ENCODE data around the gene FOXL2. TPM values are rescaled to one million over a fixed set of nuclear protein-coding genes. Genes with fewer than 3 reads are reported as not detected.

FOXL2 gene
- total RNA-seq (under 1 TPM in 1 of 2 donors, not detected in 1; 0.14 TPM), polyA plus RNA-seq (not detected)
- long read RNA-seq, donor 1: 0 reads
- long read RNA-seq, donor 2: 0 reads
- long read RNA-seq, donor 3: 0 reads
- long read RNA-seq, donor 4: 0 reads
- long read RNA-seq, donor 5: 0 reads

DNA sequence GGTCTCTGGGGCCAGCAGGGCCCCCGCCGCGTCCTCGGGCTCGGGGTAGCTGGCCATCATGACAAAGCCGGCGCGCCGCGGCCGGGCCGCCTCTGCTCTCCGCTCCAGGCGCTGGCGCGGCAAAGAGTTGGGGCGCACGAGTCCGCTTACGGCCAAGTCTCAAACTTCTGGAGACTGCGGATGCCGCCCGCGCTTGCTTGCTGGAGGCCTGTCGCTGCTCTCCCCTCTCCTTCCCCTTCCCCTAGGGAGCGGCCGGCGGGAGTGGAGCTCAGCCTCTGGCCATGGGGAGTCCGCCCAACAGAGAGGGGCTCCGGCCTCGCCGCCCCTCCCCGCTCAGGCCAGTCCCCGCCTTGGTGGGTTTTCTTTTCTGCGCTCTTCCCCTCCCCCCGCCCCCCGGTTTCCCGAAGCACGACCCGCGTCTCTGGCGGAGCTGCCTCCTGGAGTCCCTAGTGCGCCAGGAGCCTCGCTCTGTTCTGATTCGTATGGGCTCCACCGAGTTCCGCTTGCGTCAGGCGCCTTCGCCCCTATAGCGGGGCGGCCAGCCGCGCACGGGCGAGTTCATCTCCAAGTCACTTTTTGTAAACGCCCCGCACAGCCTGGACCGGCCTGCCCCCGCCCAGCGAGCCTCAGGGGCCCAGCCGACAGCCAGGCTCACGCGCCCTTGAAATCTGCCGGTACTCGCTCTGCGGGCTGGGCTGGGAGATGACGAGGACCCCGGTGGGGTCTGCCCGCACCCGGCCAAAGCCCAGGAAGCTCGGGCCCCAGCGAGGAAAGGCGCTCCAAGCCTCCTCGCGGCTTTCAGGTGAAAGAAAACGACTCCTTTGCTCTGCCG lies at the start of gene FOXL2, which contains the start of gene FOXL2NB:
Gene FOXL2 (minus strand): TSS at position 475 of the 832 bp plus-strand sequence. CDS start 415 bp downstream, at position 60.
Gene FOXL2NB (plus strand): TSS at position 555 of the 832 bp plus-strand sequence. CDS start 148 bp downstream, at position 703.
- Histone ChIP-seq H3K9ac (ENCODE audit: insufficient read depth in 1 of 2, low read length in 2 of 2) (no peak within 1 kb of the TSS), H3K4me1 (ENCODE audit: control insufficient read depth in 5 of 5, insufficient read depth in 5 of 5, low read length in 5 of 5) (peaks cover 0 to 32% (median 13%) of the 10 kb centered on the region in 5 donors), H3K36me3 (ENCODE audit: control insufficient read depth in 4 of 4, insufficient read depth in 4 of 4, low read length in 4 of 4) (no peaks in the 10 kb centered on the region), H3K27me3 (ENCODE audit: control insufficient read depth in 3 of 3, insufficient read depth in 3 of 3, low read length in 2 of 3) (peaks cover 0 to 95% (median 82%) of the 10 kb centered on the region in 3 donors), H3K9me3 (ENCODE audit: control insufficient read depth in 4 of 4, insufficient read depth in 3 of 4, low read length in 3 of 4) (peaks cover 0 to 7% (median 0%) of the 10 kb centered on the region in 4 donors), H3K27ac (ENCODE audit: low read depth in 1 of 2, low read length in 1 of 2) (no peak within 1 kb of the TSS), H3K4me3 (peak within 1 kb of the TSS; percentile 17)
- ATAC-seq (ENCODE audit: insufficient read depth, low FRiP score): peak; percentile 16
- TF ChIP-seq, protein P1, sequence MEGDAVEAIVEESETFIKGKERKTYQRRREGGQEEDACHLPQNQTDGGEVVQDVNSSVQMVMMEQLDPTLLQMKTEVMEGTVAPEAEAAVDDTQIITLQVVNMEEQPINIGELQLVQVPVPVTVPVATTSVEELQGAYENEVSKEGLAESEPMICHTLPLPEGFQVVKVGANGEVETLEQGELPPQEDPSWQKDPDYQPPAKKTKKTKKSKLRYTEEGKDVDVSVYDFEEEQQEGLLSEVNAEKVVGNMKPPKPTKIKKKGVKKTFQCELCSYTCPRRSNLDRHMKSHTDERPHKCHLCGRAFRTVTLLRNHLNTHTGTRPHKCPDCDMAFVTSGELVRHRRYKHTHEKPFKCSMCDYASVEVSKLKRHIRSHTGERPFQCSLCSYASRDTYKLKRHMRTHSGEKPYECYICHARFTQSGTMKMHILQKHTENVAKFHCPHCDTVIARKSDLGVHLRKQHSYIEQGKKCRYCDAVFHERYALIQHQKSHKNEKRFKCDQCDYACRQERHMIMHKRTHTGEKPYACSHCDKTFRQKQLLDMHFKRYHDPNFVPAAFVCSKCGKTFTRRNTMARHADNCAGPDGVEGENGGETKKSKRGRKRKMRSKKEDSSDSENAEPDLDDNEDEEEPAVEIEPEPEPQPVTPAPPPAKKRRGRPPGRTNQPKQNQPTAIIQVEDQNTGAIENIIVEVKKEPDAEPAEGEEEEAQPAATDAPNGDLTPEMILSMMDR (IDR thresholded peaks at IDR 0.05; ENCODE audit: control extremely low read depth, extremely low read depth): no peak
- DNase-seq: peak; percentile 65 to 67 (median 67)
- WGBS, 2 donors: 1% methylated on average over 77 to 78 of the region's 78 CpGs

GRCh38 chr3:138995706-138996105 lies 48.8 kb upstream of the FOXL2 start:
- no peaks in the 10 kb centered on the region for H3K36me3 ChIP-seq (ENCODE audit: control insufficient read depth in 4 of 4, insufficient read depth in 4 of 4, low read length in 4 of 4)
- H3K27ac ChIP-seq (ENCODE audit: low read depth in 1 of 2, low read length in 1 of 2): no peak overlapping the region
- TF ChIP-seq, protein P1 (IDR thresholded peaks at IDR 0.05; ENCODE audit: control extremely low read depth, extremely low read depth): no peak
- peaks cover 0 to 3% (median 3%) of the 10 kb centered on the region in 3 donors for H3K27me3 ChIP-seq (ENCODE audit: control insufficient read depth in 3 of 3, insufficient read depth in 3 of 3, low read length in 2 of 3)
- H3K9ac ChIP-seq (ENCODE audit: insufficient read depth in 1 of 2, low read length in 2 of 2): no peak overlapping the region
- 80 to 92% methylated on average over 1 of the region's 1 CpG for WGBS, 2 donors
- no peak for DNase-seq
- no peaks in the 10 kb centered on the region for H3K4me1 ChIP-seq (ENCODE audit: control insufficient read depth in 5 of 5, insufficient read depth in 5 of 5, low read length in 5 of 5)
- no peak for ATAC-seq (ENCODE audit: insufficient read depth, low FRiP score)
- peaks cover 0 to 3% (median 0%) of the 10 kb centered on the region in 4 donors for H3K9me3 ChIP-seq (ENCODE audit: control insufficient read depth in 4 of 4, insufficient read depth in 3 of 4, low read length in 3 of 4)
- H3K4me3 ChIP-seq: no peak overlapping the region

GRCh38 chr3:138987181-138987580 lies 40.2 kb upstream of the FOXL2 start:
- ATAC-seq (ENCODE audit: insufficient read depth, low FRiP score) (no peak), DNase-seq (no peak)
- WGBS, 2 donors: 90 to 94% methylated on average over 2 of the region's 2 CpGs
- Histone ChIP-seq H3K9ac (ENCODE audit: insufficient read depth in 1 of 2, low read length in 2 of 2) (no peak overlapping the region), H3K36me3 (ENCODE audit: control insufficient read depth in 4 of 4, insufficient read depth in 4 of 4, low read length in 4 of 4) (no peaks in the 10 kb centered on the region), H3K27ac (ENCODE audit: low read depth in 1 of 2, low read length in 1 of 2) (no peak overlapping the region), H3K4me3 (no peak overlapping the region), H3K27me3 (ENCODE audit: control insufficient read depth in 3 of 3, insufficient read depth in 3 of 3, low read length in 2 of 3) (peaks cover 0 to 2% (median 0%) of the 10 kb centered on the region in 3 donors), H3K4me1 (ENCODE audit: control insufficient read depth in 5 of 5, insufficient read depth in 5 of 5, low read length in 5 of 5) (no peaks in the 10 kb centered on the region), H3K9me3 (ENCODE audit: control insufficient read depth in 4 of 4, insufficient read depth in 3 of 4, low read length in 3 of 4) (peaks cover 0 to 1% (median 0%) of the 10 kb centered on the region in 4 donors)
- TF ChIP-seq, protein P1 (IDR thresholded peaks at IDR 0.05; ENCODE audit: control extremely low read depth, extremely low read depth): no peak

All from lung (tissue), 16 donors.